K562 (cell line): ENCODE results near the gene ENO2. TPM values are rescaled to one million over a fixed set of nuclear protein-coding genes. Genes with fewer than 3 reads are reported as not detected.

Experiments used
- CBX3 ChIP-seq, 2 experiments: IDR thresholded peaks; 1 replicate in 1 of 2; 2 replicates in 1 of 2; pipeline ENCODE4 v1.6.1; 2012; ENCODE audit warnings: inconsistent platforms in 2 of 2, low read length in 2 of 2, borderline replicate concordance in 1 of 2, control low read depth in 1 of 2
- FUS ChIP-seq: fragments of 200-400 bp; formaldehyde crosslinking; optimal IDR thresholded peaks from 2 replicates; pipeline ENCODE3; 2017; ENCODE audit warnings: low read depth, low read length
- HNRNPK ChIP-seq: fragments of 200-400 bp; formaldehyde crosslinking; IDR thresholded peaks from one replicate; pipeline ENCODE4 v1.6.1; 2018; ENCODE audit warnings: mild to moderate bottlenecking, low read depth, low read length; ENCODE audit not compliant: poor library complexity, severe bottlenecking
- KHSRP ChIP-seq: fragments of 450-650 bp; IDR thresholded peaks from 2 replicates; pipeline ENCODE4 v1.6.1; 2017
- MAFF ChIP-seq: IDR thresholded peaks from 2 replicates; pipeline ENCODE4 v1.6.1; 2012; ENCODE audit warnings: low read length, improper control_type of control experiment
- VEZF1 ChIP-seq: fragments of 200-800 bp; sonication (Bioruptor generic); IDR thresholded peaks from 2 replicates; pipeline ENCODE4 v1.6.1; 2017; ENCODE audit warnings: missing genetic modification characterization, missing compliant biosample characterization
- YBX1 ChIP-seq: fragments of 450-650 bp; IDR thresholded peaks from 2 replicates; pipeline ENCODE4 v1.7.1; 2016; ENCODE audit warnings: mild to moderate bottlenecking
- ZNF696 ChIP-seq: fragments of 250-450 bp; sonication (Bioruptor Pico); conservative IDR thresholded peaks from 2 replicates; pipeline ENCODE4 v1.4.0; 2020; ENCODE audit warnings: mild to moderate bottlenecking, moderate library complexity
- polyA plus RNA-seq, 8 experiments: library from polyadenylated mRNA; depleted of rRNA in 4 of 8; stranded (reverse) in 5 of 8; unstranded in 3 of 8; fragments of >200 nt; fragmentation: Nextera tagmentation in 2 of 8; fragmentation: Illumina TruSeq in 1 of 8; extraction: Ambion mirVana in 2 of 8; extraction: Trizol in 1 of 8; gene quantifications; 2 replicates each; pipeline versions ENCODE4 v1.2.1 to v1.2.3, GENCODE V29; 2011 to 2014; ENCODE audit warnings: inconsistent platforms in 1 of 8, missing spikeins in 1 of 8
- total RNA-seq, 7 experiments: library from RNA; depleted of rRNA in 6 of 7; stranded (reverse); fragments of >200 nt in 6 of 7; fragmentation: Illumina TruSeq in 2 of 7; extraction: Trizol in 2 of 7; gene quantifications; 2 replicates each; pipeline versions ENCODE4 v1.2.1 to v1.2.3, GENCODE V29; 2011 to 2021; ENCODE audit warnings: low replicate concordance in 1 of 7
- TF ChIP-seq, protein P1 (sequence below): fragments of 450-650 bp; IDR thresholded peaks from 2 replicates; pipeline ENCODE4 v1.6.1; 2016; ENCODE audit warnings: mild to moderate bottlenecking, moderate library complexity
- TF ChIP-seq, protein P2 (sequence below), 2 experiments: IDR thresholded peaks; 2 replicates each; pipeline ENCODE4 v1.6.1; 2011; ENCODE audit warnings: borderline replicate concordance in 1 of 2, control low read depth in 1 of 2, low read depth in 1 of 2, low read length in 1 of 2, mild to moderate bottlenecking in 1 of 2, mixed read lengths in 1 of 2, moderate library complexity in 1 of 2; ENCODE audit not compliant: insufficient read depth in 1 of 2, insufficient read length in 1 of 2, poor library complexity in 1 of 2, severe bottlenecking in 1 of 2; ENCODE audit errors: extremely low read depth in 1 of 2
- TF ChIP-seq, protein P3 (sequence below): fragments of 450-650 bp; IDR thresholded peaks from 2 replicates; pipeline ENCODE4 v1.6.1; 2018; ENCODE audit warnings: mild to moderate bottlenecking, low read depth; ENCODE audit not compliant: partially characterized antibody

The ENO2 gene
- total and polyA plus RNA-seq, 9 of the 15 experiments (the other 6 are each of a cell fraction or from before 2014, with no cell fraction given): 10.9 to 43.3 (median 21.0) TPM

- TF ChIP-seq, protein P1, sequence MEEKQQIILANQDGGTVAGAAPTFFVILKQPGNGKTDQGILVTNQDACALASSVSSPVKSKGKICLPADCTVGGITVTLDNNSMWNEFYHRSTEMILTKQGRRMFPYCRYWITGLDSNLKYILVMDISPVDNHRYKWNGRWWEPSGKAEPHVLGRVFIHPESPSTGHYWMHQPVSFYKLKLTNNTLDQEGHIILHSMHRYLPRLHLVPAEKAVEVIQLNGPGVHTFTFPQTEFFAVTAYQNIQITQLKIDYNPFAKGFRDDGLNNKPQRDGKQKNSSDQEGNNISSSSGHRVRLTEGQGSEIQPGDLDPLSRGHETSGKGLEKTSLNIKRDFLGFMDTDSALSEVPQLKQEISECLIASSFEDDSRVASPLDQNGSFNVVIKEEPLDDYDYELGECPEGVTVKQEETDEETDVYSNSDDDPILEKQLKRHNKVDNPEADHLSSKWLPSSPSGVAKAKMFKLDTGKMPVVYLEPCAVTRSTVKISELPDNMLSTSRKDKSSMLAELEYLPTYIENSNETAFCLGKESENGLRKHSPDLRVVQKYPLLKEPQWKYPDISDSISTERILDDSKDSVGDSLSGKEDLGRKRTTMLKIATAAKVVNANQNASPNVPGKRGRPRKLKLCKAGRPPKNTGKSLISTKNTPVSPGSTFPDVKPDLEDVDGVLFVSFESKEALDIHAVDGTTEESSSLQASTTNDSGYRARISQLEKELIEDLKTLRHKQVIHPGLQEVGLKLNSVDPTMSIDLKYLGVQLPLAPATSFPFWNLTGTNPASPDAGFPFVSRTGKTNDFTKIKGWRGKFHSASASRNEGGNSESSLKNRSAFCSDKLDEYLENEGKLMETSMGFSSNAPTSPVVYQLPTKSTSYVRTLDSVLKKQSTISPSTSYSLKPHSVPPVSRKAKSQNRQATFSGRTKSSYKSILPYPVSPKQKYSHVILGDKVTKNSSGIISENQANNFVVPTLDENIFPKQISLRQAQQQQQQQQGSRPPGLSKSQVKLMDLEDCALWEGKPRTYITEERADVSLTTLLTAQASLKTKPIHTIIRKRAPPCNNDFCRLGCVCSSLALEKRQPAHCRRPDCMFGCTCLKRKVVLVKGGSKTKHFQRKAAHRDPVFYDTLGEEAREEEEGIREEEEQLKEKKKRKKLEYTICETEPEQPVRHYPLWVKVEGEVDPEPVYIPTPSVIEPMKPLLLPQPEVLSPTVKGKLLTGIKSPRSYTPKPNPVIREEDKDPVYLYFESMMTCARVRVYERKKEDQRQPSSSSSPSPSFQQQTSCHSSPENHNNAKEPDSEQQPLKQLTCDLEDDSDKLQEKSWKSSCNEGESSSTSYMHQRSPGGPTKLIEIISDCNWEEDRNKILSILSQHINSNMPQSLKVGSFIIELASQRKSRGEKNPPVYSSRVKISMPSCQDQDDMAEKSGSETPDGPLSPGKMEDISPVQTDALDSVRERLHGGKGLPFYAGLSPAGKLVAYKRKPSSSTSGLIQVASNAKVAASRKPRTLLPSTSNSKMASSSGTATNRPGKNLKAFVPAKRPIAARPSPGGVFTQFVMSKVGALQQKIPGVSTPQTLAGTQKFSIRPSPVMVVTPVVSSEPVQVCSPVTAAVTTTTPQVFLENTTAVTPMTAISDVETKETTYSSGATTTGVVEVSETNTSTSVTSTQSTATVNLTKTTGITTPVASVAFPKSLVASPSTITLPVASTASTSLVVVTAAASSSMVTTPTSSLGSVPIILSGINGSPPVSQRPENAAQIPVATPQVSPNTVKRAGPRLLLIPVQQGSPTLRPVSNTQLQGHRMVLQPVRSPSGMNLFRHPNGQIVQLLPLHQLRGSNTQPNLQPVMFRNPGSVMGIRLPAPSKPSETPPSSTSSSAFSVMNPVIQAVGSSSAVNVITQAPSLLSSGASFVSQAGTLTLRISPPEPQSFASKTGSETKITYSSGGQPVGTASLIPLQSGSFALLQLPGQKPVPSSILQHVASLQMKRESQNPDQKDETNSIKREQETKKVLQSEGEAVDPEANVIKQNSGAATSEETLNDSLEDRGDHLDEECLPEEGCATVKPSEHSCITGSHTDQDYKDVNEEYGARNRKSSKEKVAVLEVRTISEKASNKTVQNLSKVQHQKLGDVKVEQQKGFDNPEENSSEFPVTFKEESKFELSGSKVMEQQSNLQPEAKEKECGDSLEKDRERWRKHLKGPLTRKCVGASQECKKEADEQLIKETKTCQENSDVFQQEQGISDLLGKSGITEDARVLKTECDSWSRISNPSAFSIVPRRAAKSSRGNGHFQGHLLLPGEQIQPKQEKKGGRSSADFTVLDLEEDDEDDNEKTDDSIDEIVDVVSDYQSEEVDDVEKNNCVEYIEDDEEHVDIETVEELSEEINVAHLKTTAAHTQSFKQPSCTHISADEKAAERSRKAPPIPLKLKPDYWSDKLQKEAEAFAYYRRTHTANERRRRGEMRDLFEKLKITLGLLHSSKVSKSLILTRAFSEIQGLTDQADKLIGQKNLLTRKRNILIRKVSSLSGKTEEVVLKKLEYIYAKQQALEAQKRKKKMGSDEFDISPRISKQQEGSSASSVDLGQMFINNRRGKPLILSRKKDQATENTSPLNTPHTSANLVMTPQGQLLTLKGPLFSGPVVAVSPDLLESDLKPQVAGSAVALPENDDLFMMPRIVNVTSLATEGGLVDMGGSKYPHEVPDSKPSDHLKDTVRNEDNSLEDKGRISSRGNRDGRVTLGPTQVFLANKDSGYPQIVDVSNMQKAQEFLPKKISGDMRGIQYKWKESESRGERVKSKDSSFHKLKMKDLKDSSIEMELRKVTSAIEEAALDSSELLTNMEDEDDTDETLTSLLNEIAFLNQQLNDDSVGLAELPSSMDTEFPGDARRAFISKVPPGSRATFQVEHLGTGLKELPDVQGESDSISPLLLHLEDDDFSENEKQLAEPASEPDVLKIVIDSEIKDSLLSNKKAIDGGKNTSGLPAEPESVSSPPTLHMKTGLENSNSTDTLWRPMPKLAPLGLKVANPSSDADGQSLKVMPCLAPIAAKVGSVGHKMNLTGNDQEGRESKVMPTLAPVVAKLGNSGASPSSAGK: no peak
- peak; percentile 19 for TF ChIP-seq MAFF
- peak; percentile 51; the same call in 1 of the 2 replicates for TF ChIP-seq VEZF1 (CRISPR knock-in tag)
- TF ChIP-seq, protein P2, sequence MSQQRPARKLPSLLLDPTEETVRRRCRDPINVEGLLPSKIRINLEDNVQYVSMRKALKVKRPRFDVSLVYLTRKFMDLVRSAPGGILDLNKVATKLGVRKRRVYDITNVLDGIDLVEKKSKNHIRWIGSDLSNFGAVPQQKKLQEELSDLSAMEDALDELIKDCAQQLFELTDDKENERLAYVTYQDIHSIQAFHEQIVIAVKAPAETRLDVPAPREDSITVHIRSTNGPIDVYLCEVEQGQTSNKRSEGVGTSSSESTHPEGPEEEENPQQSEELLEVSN (IDR thresholded peaks at IDR 0.05; ENCODE audit: borderline replicate concordance in 1 of 2, extremely low read depth in 1 of 2, insufficient read depth in 1 of 2, insufficient read length in 1 of 2, low read depth in 1 of 2, low read length in 1 of 2, poor library complexity in 1 of 2, severe bottlenecking in 1 of 2): peak in 1 of 2 experiments; percentile 34
- peak; percentile 89 for TF ChIP-seq KHSRP
- TF ChIP-seq YBX1: no peak
- peak in 1 of 2 experiments; percentile 54; a peak in 1 of 3 replicates for TF ChIP-seq CBX3 (IDR thresholded peaks at IDR 0.05; ENCODE audit: borderline replicate concordance in 1 of 2, low read length in 2 of 2)
- TF ChIP-seq, protein P3, sequence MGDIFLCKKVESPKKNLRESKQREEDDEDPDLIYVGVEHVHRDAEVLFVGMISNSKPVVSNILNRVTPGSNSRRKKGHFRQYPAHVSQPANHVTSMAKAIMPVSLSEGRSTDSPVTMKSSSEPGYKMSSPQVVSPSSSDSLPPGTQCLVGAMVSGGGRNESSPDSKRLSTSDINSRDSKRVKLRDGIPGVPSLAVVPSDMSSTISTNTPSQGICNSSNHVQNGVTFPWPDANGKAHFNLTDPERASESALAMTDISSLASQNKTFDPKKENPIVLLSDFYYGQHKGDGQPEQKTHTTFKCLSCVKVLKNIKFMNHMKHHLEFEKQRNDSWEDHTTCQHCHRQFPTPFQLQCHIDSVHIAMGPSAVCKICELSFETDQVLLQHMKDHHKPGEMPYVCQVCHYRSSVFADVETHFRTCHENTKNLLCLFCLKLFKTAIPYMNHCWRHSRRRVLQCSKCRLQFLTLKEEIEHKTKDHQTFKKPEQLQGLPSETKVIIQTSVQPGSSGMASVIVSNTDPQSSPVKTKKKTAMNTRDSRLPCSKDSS: no peak
- peak; percentile 49 for TF ChIP-seq FUS
- TF ChIP-seq ZNF696 (CRISPR knock-in tag): peak; percentile 95
- TF ChIP-seq HNRNPK: no peak
These were observed 29.5 kb downstream of the ENO2 start, which contains the start of the genes C12orf57 and RNU7-1 (continued) for GRCh38 chr12:6943722-6944380.
